ENCODE measurements around the gene CLIC1. TPM values are rescaled to one million over a fixed set of nuclear protein-coding genes. Genes with fewer than 3 reads are reported as not detected.
A peak's percentile ranks its signal among the peaks of the same experiment; 100 is the strongest.

CLIC1 gene
- 310 TPM for total RNA-seq
- long read RNA-seq, transcript CLIC1-210 (7 exons, 1,098 nt), result minor isoform, 5 of 422 reads
- long read RNA-seq, transcript CLIC1-208 (6 exons, 1,254 nt), result major isoform, 387 of 422 reads
- long read RNA-seq, partial matches to known transcripts, result 24 of 422 reads
- long read RNA-seq, other reads (novel, unspliced or antisense), result 5 of 422 reads

DNA sequence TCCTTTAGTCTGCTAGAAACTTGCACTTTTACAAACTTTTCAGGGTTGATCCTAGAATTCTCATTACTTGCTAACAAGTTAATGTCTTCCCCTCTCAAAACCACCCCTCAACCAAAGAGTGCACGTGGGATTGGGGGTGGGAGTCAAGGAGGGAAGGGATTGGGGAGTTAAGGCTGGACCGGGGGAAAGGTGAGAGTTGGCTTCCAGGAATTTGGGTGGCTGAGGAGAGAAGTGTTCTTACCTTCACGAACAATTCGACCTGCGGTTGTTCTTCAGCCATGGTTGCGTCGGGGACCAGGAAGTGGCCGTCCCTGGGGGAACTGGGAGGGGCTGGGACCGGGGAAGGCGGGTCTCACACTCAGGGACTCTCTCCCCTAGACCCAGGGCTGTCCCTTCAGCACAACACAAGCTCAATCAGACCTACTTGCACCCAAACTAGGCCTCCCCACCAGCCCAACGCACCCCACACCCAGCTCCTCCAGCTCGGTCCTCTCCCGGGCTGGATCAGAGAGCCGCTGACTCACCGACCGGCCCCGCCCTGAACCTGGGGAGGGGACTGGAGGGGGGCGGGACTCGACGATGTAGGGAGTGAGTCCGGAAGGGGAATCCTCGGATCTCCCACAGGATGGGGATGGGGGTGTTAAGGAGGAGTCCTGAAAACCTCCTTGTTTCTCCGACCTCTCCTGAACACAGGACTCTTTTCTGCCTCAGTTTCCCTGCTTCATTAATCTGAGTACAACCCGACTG is at the start of gene CLIC1:
Gene CLIC1 (minus strand): TSS at position 510 of the 747 bp plus-strand sequence. CDS start 230 bp downstream, at position 280.
- Histone ChIP-seq H3K4me3 (peak within 1 kb of the TSS; percentile 86), H3K9me3 (no peaks in the 10 kb centered on the region), H3K36me3 (peaks cover 32% of the 10 kb centered on the region), H3K27ac (peak within 1 kb of the TSS; percentile 93), H3K27me3 (ENCODE audit: low read depth) (no peaks in the 10 kb centered on the region), H3K4me1 (peaks cover 74% of the 10 kb centered on the region)
- ATAC-seq, result peak; percentile 66 to 77
- intact Hi-C loops (cut with DNase I), result loop anchor here (10.0 kb wide), 1 partner anchor 99 kb away; no protein-coding TSS in a partner anchor
- TF ChIP-seq, protein P1, sequence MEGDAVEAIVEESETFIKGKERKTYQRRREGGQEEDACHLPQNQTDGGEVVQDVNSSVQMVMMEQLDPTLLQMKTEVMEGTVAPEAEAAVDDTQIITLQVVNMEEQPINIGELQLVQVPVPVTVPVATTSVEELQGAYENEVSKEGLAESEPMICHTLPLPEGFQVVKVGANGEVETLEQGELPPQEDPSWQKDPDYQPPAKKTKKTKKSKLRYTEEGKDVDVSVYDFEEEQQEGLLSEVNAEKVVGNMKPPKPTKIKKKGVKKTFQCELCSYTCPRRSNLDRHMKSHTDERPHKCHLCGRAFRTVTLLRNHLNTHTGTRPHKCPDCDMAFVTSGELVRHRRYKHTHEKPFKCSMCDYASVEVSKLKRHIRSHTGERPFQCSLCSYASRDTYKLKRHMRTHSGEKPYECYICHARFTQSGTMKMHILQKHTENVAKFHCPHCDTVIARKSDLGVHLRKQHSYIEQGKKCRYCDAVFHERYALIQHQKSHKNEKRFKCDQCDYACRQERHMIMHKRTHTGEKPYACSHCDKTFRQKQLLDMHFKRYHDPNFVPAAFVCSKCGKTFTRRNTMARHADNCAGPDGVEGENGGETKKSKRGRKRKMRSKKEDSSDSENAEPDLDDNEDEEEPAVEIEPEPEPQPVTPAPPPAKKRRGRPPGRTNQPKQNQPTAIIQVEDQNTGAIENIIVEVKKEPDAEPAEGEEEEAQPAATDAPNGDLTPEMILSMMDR (IDR thresholded peaks at IDR 0.05), result no peak
- DNase-seq, result peak; percentile 89

DNA sequence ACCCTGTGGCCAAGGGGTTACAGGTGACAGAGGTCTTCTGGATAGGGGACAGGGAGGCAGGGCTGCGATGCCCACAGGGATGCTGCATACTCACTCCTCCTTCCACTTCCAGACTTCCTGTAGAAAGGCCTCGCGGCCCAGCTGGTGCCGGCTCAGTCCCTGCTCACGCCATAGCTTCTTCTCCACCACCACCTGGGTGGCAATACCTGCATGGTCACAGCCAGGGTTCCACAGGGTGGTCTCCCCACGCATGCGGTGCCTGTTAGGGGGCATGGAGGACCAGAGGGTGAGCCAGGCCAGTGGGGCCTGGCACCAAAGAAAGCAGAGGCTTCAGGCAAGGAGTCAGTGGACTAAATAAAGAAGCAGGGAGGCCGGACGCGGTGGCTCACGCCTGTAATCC is 49.1 kb upstream of the CLIC1 start:
- H3K27ac ChIP-seq, result no peak overlapping the region
- H3K4me1 ChIP-seq, result no peaks in the 10 kb centered on the region
- ATAC-seq, result no peak
- peaks cover 67% of the 10 kb centered on the region for H3K36me3 ChIP-seq
- no peak overlapping the region for H3K4me3 ChIP-seq
- TF ChIP-seq, protein P1 (IDR thresholded peaks at IDR 0.05), result no peak
- no peaks in the 10 kb centered on the region for H3K27me3 ChIP-seq (ENCODE audit: low read depth)
- intact Hi-C loops (cut with DNase I), result no loop called here
- peak; percentile 28 for DNase-seq
- no peaks in the 10 kb centered on the region for H3K9me3 ChIP-seq

DNA sequence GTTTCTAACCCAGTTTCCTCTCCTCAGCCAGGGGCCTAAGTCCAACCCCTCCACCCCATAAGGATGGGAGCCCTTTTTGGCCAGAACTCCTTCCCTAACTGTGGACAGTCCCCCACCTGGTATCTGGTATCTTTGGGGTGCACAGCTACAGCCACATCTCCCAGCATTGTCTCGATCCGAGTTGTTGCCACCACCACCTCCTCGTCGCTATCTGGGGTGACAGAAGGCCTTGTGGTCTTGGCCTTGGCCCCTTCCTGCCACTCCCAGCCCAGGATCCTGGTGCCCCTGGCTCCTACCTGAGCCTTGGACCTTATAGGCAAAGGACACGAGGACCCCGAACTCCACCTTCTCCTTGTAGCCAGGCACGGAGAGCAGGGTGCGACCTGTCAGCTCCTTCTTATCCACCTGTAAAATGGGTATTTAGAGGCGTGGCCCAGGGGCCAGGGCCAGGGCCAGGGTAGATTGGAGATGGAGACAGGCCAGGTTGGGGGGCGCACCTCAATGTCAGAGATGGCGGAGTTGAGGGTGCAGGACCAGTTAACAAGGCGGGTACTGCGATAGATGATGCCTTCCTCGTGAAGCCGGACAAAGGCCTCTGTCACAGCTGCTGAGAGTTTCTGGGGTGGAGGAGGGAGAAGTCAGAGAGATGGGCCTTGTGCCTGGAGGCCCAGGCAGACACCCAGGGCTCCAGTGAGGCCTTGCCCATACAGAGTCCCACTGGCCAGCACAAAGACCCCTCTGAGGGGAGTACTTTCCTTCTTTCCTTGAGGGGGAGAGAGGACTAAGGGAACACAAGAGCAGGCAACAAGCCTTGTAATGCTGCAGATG is 48.0 kb upstream of the CLIC1 start:
- no peaks in the 10 kb centered on the region for H3K9me3 ChIP-seq
- no peaks in the 10 kb centered on the region for H3K4me1 ChIP-seq
- no peaks in the 10 kb centered on the region for H3K27me3 ChIP-seq (ENCODE audit: low read depth)
- TF ChIP-seq, protein P1 (IDR thresholded peaks at IDR 0.05), result no peak
- intact Hi-C loops (cut with DNase I), result no loop called here
- DNase-seq, result no peak
- ATAC-seq, result no peak
- no peak overlapping the region for H3K4me3 ChIP-seq
- H3K27ac ChIP-seq, result no peak overlapping the region
- peaks cover 70% of the 10 kb centered on the region for H3K36me3 ChIP-seq

DNA sequence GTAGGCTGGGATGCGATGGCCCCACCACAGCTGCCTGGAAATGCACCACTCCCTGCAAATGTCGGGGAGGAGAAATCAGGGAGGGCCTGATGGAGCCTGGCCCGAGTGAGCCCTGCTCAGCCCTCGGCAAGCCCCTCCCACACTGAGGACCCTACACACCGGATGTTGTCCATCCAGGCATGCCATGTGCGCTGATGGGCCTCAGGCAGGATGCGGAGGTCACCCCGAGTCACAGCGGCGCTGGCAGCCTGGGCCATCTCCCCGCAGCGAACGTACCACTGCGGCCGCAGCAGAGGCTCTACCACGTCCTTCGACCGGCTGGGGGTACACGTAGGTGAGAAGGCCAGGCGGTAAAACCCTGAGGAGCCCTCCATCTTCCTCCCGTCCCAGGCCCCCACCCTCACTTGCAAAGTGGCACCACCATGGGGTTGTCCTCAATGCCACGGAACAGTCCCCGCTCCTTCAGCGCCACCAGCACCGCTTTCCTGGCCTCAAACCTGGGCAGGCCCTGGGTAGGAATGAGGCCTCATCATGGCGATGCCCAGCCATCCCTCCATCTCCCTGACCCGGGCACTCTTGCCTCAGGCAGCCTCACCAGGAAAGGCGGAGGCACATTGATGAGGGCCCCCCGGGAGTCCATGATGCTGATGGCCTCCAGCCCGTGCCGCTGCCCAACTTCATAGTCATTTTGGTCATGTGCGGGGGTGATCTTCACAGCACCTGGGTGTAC is 46.0 kb upstream of the CLIC1 start:
- H3K27ac ChIP-seq, result no peak overlapping the region
- peaks cover 73% of the 10 kb centered on the region for H3K36me3 ChIP-seq
- no peaks in the 10 kb centered on the region for H3K9me3 ChIP-seq
- ATAC-seq, result no peak
- TF ChIP-seq, protein P1 (IDR thresholded peaks at IDR 0.05), result no peak
- intact Hi-C loops (cut with DNase I), result no loop called here
- DNase-seq, result no peak
- no peak overlapping the region for H3K4me3 ChIP-seq
- no peaks in the 10 kb centered on the region for H3K27me3 ChIP-seq (ENCODE audit: low read depth)
- H3K4me1 ChIP-seq, result peaks cover 2% of the 10 kb centered on the region

Measured in lower lobe of right lung (tissue), 2 donors.